Tibial nerve (tissue), 4 donors: ENCODE results near the gene RSRC1.

Experiments
- EP300 ChIP-seq, 2 donors: sonication (generic); formaldehyde crosslinking; IDR thresholded peaks; one replicate each; pipeline ENCODE4 v1.6.1; 2017; ENCODE audit warnings: antibody characterized with exemption in 2 of 2, mild to moderate bottlenecking in 1 of 2
- POLR2A ChIP-seq, 2 donors: fragments of 450-650 bp; IDR thresholded peaks; one replicate each; pipeline ENCODE4 v1.6.1; 2017; ENCODE audit warnings: antibody characterized with exemption in 2 of 2, mild to moderate bottlenecking in 2 of 2, moderate library complexity in 2 of 2
- TF ChIP-seq, protein P1 (sequence below), 5 experiments: fragments of 200-600 bp in 3 of 5; fragments of 450-650 bp in 2 of 5; sonication (generic) in 3 of 5; IDR thresholded peaks; one replicate each; pipeline ENCODE4 v1.5.1; 2016 to 2019; ENCODE audit warnings: antibody characterized with exemption in 5 of 5, mild to moderate bottlenecking in 3 of 5, moderate library complexity in 2 of 5

DNA sequence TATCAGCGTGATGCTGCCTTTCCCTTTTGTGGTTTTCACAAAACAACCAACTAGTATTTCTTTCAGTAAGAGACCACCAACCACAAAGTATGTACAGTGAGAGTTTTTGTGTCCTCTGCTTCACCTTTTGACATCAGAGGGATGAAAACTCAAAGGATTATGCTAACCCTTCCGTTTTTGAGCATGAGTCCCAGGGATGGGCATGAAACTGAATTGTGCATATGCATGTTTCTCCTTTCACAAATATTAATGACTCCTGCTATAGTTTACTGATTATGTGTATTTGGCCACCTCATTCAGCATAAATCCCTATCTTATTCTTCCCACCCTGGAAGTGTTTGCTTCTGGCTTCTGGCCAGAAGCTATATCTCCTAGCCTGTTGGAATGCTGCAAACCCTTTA lies 59.2 kb downstream of the RSRC1 start:
- TF ChIP-seq, protein P1, sequence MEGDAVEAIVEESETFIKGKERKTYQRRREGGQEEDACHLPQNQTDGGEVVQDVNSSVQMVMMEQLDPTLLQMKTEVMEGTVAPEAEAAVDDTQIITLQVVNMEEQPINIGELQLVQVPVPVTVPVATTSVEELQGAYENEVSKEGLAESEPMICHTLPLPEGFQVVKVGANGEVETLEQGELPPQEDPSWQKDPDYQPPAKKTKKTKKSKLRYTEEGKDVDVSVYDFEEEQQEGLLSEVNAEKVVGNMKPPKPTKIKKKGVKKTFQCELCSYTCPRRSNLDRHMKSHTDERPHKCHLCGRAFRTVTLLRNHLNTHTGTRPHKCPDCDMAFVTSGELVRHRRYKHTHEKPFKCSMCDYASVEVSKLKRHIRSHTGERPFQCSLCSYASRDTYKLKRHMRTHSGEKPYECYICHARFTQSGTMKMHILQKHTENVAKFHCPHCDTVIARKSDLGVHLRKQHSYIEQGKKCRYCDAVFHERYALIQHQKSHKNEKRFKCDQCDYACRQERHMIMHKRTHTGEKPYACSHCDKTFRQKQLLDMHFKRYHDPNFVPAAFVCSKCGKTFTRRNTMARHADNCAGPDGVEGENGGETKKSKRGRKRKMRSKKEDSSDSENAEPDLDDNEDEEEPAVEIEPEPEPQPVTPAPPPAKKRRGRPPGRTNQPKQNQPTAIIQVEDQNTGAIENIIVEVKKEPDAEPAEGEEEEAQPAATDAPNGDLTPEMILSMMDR (IDR thresholded peaks at IDR 0.05), result no peak
- TF ChIP-seq POLR2A (IDR thresholded peaks at IDR 0.05), result no peak
- no peak for TF ChIP-seq EP300 (IDR thresholded peaks at IDR 0.05)
